ENCODE measurements around the gene SNAP29. TPM values are rescaled to one million over a fixed set of nuclear protein-coding genes. Genes with fewer than 3 reads are reported as not detected.
"Not testable (repeated sequence)": the region's sequence is repeated elsewhere in the genome, so short reads cannot be mapped to it uniquely, and the experiment has no call there.

The SNAP29 gene
- total RNA-seq, 1 experiment from 2014 or later = 4.3 TPM

- not testable (repeated sequence) for DNase-seq; H3K27me3 ChIP-seq (ENCODE audit: control insufficient read depth, insufficient read depth, low read length); H3K4me3 ChIP-seq (ENCODE audit: insufficient read depth, low read depth, low read length); H3K36me3 ChIP-seq (replicated peaks; ENCODE audit: control insufficient read depth, insufficient read depth, low read length)
Observed at GRCh38 chr22:20825216-20825615, 33.6 kb upstream of the SNAP29 start.

GRCh38 chr22:20825624-20826023 is 33.2 kb upstream of the SNAP29 start:
- no peaks in the 10 kb centered on the region for H3K36me3 ChIP-seq (replicated peaks; ENCODE audit: control insufficient read depth, insufficient read depth, low read length)
- H3K27me3 ChIP-seq (ENCODE audit: control insufficient read depth, insufficient read depth, low read length) = no peaks in the 10 kb centered on the region
- H3K4me3 ChIP-seq (ENCODE audit: insufficient read depth, low read depth, low read length) = no peak overlapping the region
- DNase-seq = no peak

- not testable (repeated sequence) for DNase-seq; H3K27me3 ChIP-seq (ENCODE audit: control insufficient read depth, insufficient read depth, low read length); H3K36me3 ChIP-seq (replicated peaks; ENCODE audit: control insufficient read depth, insufficient read depth, low read length); H3K4me3 ChIP-seq (ENCODE audit: insufficient read depth, low read depth, low read length)
Observed at GRCh38 chr22:20826373-20827152, 32.2 kb upstream of the SNAP29 start.

- no peak for DNase-seq
- Histone ChIP-seq H3K4me3 (ENCODE audit: insufficient read depth, low read depth, low read length) (no peak overlapping the region), H3K36me3 (replicated peaks; ENCODE audit: control insufficient read depth, insufficient read depth, low read length) (no peaks in the 10 kb centered on the region), H3K27me3 (ENCODE audit: control insufficient read depth, insufficient read depth, low read length) (no peaks in the 10 kb centered on the region)
Observed at GRCh38 chr22:20829491-20830134, 29.2 kb upstream of the SNAP29 start.

- DNase-seq = no peak
- Histone ChIP-seq H3K36me3 (replicated peaks; ENCODE audit: control insufficient read depth, insufficient read depth, low read length) (no peaks in the 10 kb centered on the region), H3K27me3 (ENCODE audit: control insufficient read depth, insufficient read depth, low read length) (no peaks in the 10 kb centered on the region), H3K4me3 (ENCODE audit: insufficient read depth, low read depth, low read length) (no peak overlapping the region)
Observed at GRCh38 chr22:20833225-20833665, 25.6 kb upstream of the SNAP29 start.

GRCh38 chr22:20834206-20834605 is 24.6 kb upstream of the SNAP29 start:
- Histone ChIP-seq H3K4me3 (ENCODE audit: insufficient read depth, low read depth, low read length) (no peak overlapping the region), H3K27me3 (ENCODE audit: control insufficient read depth, insufficient read depth, low read length) (no peaks in the 10 kb centered on the region), H3K36me3 (replicated peaks; ENCODE audit: control insufficient read depth, insufficient read depth, low read length) (no peaks in the 10 kb centered on the region)
- no peak for DNase-seq

GRCh38 chr22:20834725-20835124 is 24.1 kb upstream of the SNAP29 start:
- Histone ChIP-seq H3K27me3 (ENCODE audit: control insufficient read depth, insufficient read depth, low read length) (no peaks in the 10 kb centered on the region), H3K4me3 (ENCODE audit: insufficient read depth, low read depth, low read length) (no peak overlapping the region), H3K36me3 (replicated peaks; ENCODE audit: control insufficient read depth, insufficient read depth, low read length) (no peaks in the 10 kb centered on the region)
- DNase-seq = no peak

- Histone ChIP-seq H3K36me3 (replicated peaks; ENCODE audit: control insufficient read depth, insufficient read depth, low read length) (no peaks in the 10 kb centered on the region), H3K4me3 (ENCODE audit: insufficient read depth, low read depth, low read length) (no peak overlapping the region), H3K27me3 (ENCODE audit: control insufficient read depth, insufficient read depth, low read length) (no peaks in the 10 kb centered on the region)
- no peak for DNase-seq
Observed at GRCh38 chr22:20836987-20837823, 21.6 kb upstream of the SNAP29 start.

GRCh38 chr22:20839354-20839753 is 19.5 kb upstream of the SNAP29 start:
- not testable (repeated sequence) for H3K27me3 ChIP-seq (ENCODE audit: control insufficient read depth, insufficient read depth, low read length); H3K4me3 ChIP-seq (ENCODE audit: insufficient read depth, low read depth, low read length); DNase-seq

GRCh38 chr22:20839837-20840645 is 18.8 kb upstream of the SNAP29 start:
- no peak for DNase-seq
- no peak overlapping the region for H3K4me3 ChIP-seq (ENCODE audit: insufficient read depth, low read depth, low read length)
- no peaks in the 10 kb centered on the region for H3K27me3 ChIP-seq (ENCODE audit: control insufficient read depth, insufficient read depth, low read length)
- no peaks in the 10 kb centered on the region for H3K36me3 ChIP-seq (replicated peaks; ENCODE audit: control insufficient read depth, insufficient read depth, low read length)

More at GRCh38 chr22:20839354-20839753, 19.5 kb upstream of the SNAP29 start:
- not testable (repeated sequence) for H3K36me3 ChIP-seq (replicated peaks; ENCODE audit: control insufficient read depth, insufficient read depth, low read length)

GRCh38 chr22:20840646-20841371 is 18.0 kb upstream of the SNAP29 start:
- Histone ChIP-seq H3K27me3 (ENCODE audit: control insufficient read depth, insufficient read depth, low read length) (no peaks in the 10 kb centered on the region), H3K4me3 (ENCODE audit: insufficient read depth, low read depth, low read length) (no peak overlapping the region), H3K36me3 (replicated peaks; ENCODE audit: control insufficient read depth, insufficient read depth, low read length) (no peaks in the 10 kb centered on the region)
- no peak for DNase-seq

GRCh38 chr22:20843501-20843900 is 15.3 kb upstream of the SNAP29 start:
- no peak for DNase-seq
- no peak overlapping the region for H3K4me3 ChIP-seq (ENCODE audit: insufficient read depth, low read depth, low read length)
- no peaks in the 10 kb centered on the region for H3K27me3 ChIP-seq (ENCODE audit: control insufficient read depth, insufficient read depth, low read length)
- no peaks in the 10 kb centered on the region for H3K36me3 ChIP-seq (replicated peaks; ENCODE audit: control insufficient read depth, insufficient read depth, low read length)

- DNase-seq = no peak
- Histone ChIP-seq H3K27me3 (ENCODE audit: control insufficient read depth, insufficient read depth, low read length) (no peaks in the 10 kb centered on the region), H3K4me3 (ENCODE audit: insufficient read depth, low read depth, low read length) (no peak overlapping the region), H3K36me3 (replicated peaks; ENCODE audit: control insufficient read depth, insufficient read depth, low read length) (no peaks in the 10 kb centered on the region)
Observed at GRCh38 chr22:20844055-20845037, 14.5 kb upstream of the SNAP29 start.

Data from H7 (cell line).